T-cell (primary cell): Measurements from ENCODE around the gene FNDC4. TPM values are rescaled to one million over a fixed set of nuclear protein-coding genes. Genes with fewer than 3 reads are reported as not detected.

Experiments
- ATAC-seq, 4 experiments: fragments of 200-7000 bp in 3 of 4; fragments of 150-1000 bp in 1 of 4; cut with Tn5 transposase; replicated peaks in 1 of 4; 1 replicate in 3 of 4; 2 replicates in 1 of 4; pipeline ENCODE4 v1.10.0; 2021; ENCODE audit warnings: moderate library complexity in 3 of 4, mild to moderate bottlenecking in 2 of 4, moderate number of reproducible peaks in 1 of 4
- CTCF ChIA-PET, 2 donors: fragments of 300-600 bp; sonication (Branson Sonifier 250); formaldehyde crosslinking; loops; one replicate each; lab custom pipeline; 2022; ENCODE audit warnings: antibody characterized with exemption in 2 of 2; lab: Charles Lee
- POLR2A ChIA-PET, 2 donors: fragments of 300-600 bp; sonication (Branson Sonifier 250); formaldehyde crosslinking; loops; one replicate each; lab custom pipeline; 2022; ENCODE audit warnings: antibody characterized with exemption in 2 of 2; lab: Charles Lee
- DNase-seq, 35 experiments: peaks; one replicate each; pipeline versions ENCODE4 v3.0.0 to v3.0.0-alpha.2; 2013 to 2023
- H3K27ac ChIP-seq: one replicate; pipeline ENCODE4 v1.5.1; 2013; ENCODE audit warnings: low read length
- H3K27me3 ChIP-seq, 2 experiments: replicated peaks in 1 of 2; 1 replicate in 1 of 2; 2 replicates in 1 of 2; pipeline versions ENCODE4 v1.6.1 to v1.7.0; 2013; ENCODE audit warnings: low read length in 1 of 2, mixed read lengths in 1 of 2; ENCODE audit not compliant: control insufficient read depth in 2 of 2, insufficient read depth in 2 of 2; ENCODE audit errors: extremely low read depth in 1 of 2
- H3K36me3 ChIP-seq, 2 donors: 1 replicate in 1 of 2; 2 replicates in 1 of 2; pipeline versions ENCODE4 v1.6.1 to v1.7.0; 2013; ENCODE audit warnings: low read length in 1 of 2; ENCODE audit not compliant: control insufficient read depth in 2 of 2, insufficient read depth in 1 of 2; ENCODE audit errors: extremely low read depth in 1 of 2
- H3K4me1 ChIP-seq, 2 experiments: 1 replicate in 1 of 2; 2 replicates in 1 of 2; pipeline versions ENCODE4 v1.6.1 to v1.7.0; 2013; ENCODE audit warnings: low read length in 2 of 2, mixed read lengths in 1 of 2; ENCODE audit not compliant: insufficient read depth in 2 of 2, control insufficient read depth in 1 of 2; ENCODE audit errors: extremely low read depth in 1 of 2
- H3K4me3 ChIP-seq, 2 donors: 1 replicate in 1 of 2; 2 replicates in 1 of 2; pipeline versions ENCODE4 v1.5.1 to v1.7.0; 2013; ENCODE audit warnings: mild to moderate bottlenecking in 2 of 2, low read length in 1 of 2, moderate library complexity in 1 of 2; ENCODE audit not compliant: control insufficient read depth in 1 of 2; ENCODE audit errors: extremely low read depth in 1 of 2
- H3K9me3 ChIP-seq: 2 replicates; pipeline ENCODE4 v1.7.0; 2013
- H3K27ac Mint-ChIP-seq, 2 donors: one replicate each; pipeline ENCODE4 v1.8.0; 2020 to 2021; ENCODE audit warnings: mild to moderate bottlenecking in 2 of 2, mixed read lengths in 2 of 2
- H3K27me3 Mint-ChIP-seq, 2 donors: one replicate each; pipeline ENCODE4 v1.8.0; 2021 to 2022; ENCODE audit warnings: mixed read lengths in 2 of 2
- H3K36me3 Mint-ChIP-seq: one replicate; pipeline ENCODE4 v1.8.0; 2021; ENCODE audit warnings: mixed read lengths
- H3K4me1 Mint-ChIP-seq, 3 donors: one replicate each; pipeline ENCODE4 v1.8.0; 2020 to 2022; ENCODE audit warnings: mixed read lengths in 3 of 3, mild to moderate bottlenecking in 1 of 3
- H3K4me3 Mint-ChIP-seq, 3 donors: one replicate each; pipeline ENCODE4 v1.8.0; 2020 to 2022; ENCODE audit warnings: mild to moderate bottlenecking in 3 of 3, mixed read lengths in 3 of 3, moderate library complexity in 3 of 3
- H3K9me3 Mint-ChIP-seq, 3 donors: one replicate each; pipeline ENCODE4 v1.8.0; 2020 to 2022; ENCODE audit warnings: mixed read lengths in 3 of 3
- WGBS: methylation state at CpG from one replicate; pipeline ENCODE4 v1.1.5; 2013; ENCODE audit warnings: missing lambda C conversion rate; ENCODE audit not compliant: insufficient coverage; 5-methylcytosine and 5-hydroxymethylcytosine counted together
- total RNA-seq, 35 experiments: library from RNA in 6 of 35; stranded (reverse) in 6 of 35; fragments of 120-200 nt in 1 of 35; gene quantifications; one replicate each; pipeline versions ENCODE4 v1.2.1 to v1.2.4 and lab custom pipeline; 2013 to 2026

The FNDC4 gene
- total RNA-seq, 5 donors from 2014 or later (not counting 1 experiment from before 2014, with no cell fraction given), result 0.13 to 0.98 (median 0.50) TPM

DNA sequence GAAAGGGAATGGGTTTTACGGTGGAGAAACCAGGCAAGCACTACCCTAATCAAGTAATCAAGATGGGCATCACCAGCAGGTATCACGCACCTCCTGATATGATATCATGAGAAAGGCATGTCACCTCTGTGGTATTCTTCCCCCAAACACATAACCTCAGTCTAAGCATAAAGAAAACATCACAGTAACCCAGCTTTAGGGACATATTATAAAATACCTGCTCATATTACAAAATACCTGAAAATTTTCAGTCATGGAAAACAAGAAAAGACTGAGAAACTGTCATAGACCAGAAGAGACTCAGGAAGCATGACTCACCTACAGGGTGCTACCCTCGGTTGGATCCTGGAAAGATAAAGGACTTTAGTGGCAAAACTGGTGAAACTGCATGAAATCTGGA lies 32.2 kb upstream of the FNDC4 start:
- Histone ChIP-seq H3K36me3 (no peaks in the 10 kb centered on the region), H3K4me1 (no peaks in the 10 kb centered on the region), H3K27me3 (peaks cover 0 to 12% of the 10 kb centered on the region in 2 experiments), H3K9me3 (no peaks in the 10 kb centered on the region), H3K4me3 (no peak overlapping the region), H3K27ac (no peak overlapping the region)
- no peaks in the 10 kb centered on the region for H3K36me3 Mint-ChIP-seq
- ChIA-PET CTCF (no interaction called here), POLR2A (no interaction called here)
- no peak overlapping the region for H3K4me3 Mint-ChIP-seq
- DNase-seq (no peak), ATAC-seq (no peak)
- peaks cover 30 to 37% of the 10 kb centered on the region in 2 donors for H3K27me3 Mint-ChIP-seq
- H3K4me1 Mint-ChIP-seq, result no peaks in the 10 kb centered on the region
- H3K9me3 Mint-ChIP-seq, result no peaks in the 10 kb centered on the region
- H3K27ac Mint-ChIP-seq, result no peak overlapping the region
- WGBS, result 83% methylated on average over 1 of the region's 3 CpGs

GRCh38 chr2:27522400-27522945 lies 27.5 kb upstream of the FNDC4 start:
- no peak for DNase-seq
- 100% methylated on average over 1 of the region's 7 CpGs for WGBS
- H3K27ac ChIP-seq, result no peak overlapping the region
- peaks cover 0 to 26% of the 10 kb centered on the region in 2 experiments for H3K27me3 ChIP-seq
- Mint-ChIP-seq H3K9me3 (no peaks in the 10 kb centered on the region), H3K4me1 (no peaks in the 10 kb centered on the region), H3K27ac (no peak overlapping the region), H3K27me3 (peaks cover 20 to 39% of the 10 kb centered on the region in 2 donors), H3K36me3 (no peaks in the 10 kb centered on the region), H3K4me3 (no peak overlapping the region)
- H3K36me3 ChIP-seq, result no peaks in the 10 kb centered on the region
- H3K4me3 ChIP-seq, result no peak overlapping the region
- ChIA-PET POLR2A (no interaction called here), CTCF (no interaction called here)
- H3K4me1 ChIP-seq, result no peaks in the 10 kb centered on the region
- no peak for ATAC-seq
- no peaks in the 10 kb centered on the region for H3K9me3 ChIP-seq

DNA sequence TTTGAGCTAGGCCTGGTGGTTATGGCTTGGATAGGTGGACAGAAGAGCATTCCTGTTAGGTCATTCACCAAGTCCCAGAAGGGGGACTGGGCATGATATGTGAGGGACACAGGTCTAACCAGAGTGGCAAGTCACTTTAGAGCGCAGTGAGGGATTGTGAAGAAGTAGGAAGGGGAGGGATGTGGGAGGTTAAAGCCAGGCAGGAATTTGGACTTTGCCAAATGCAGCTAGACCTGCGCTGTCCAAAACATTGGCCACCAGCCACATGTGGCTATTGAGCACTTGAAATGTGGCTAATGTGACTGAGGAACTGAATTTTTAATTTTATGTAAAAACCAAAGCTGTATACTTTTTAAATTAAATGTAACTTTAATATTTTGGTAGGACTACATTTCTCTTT lies 25.3 kb upstream of the FNDC4 start:
- Mint-ChIP-seq H3K27me3 (peaks cover 12 to 37% of the 10 kb centered on the region in 2 donors), H3K9me3 (no peaks in the 10 kb centered on the region), H3K4me3 (no peak overlapping the region), H3K4me1 (no peaks in the 10 kb centered on the region), H3K27ac (no peak overlapping the region), H3K36me3 (no peaks in the 10 kb centered on the region)
- H3K27ac ChIP-seq, result no peak overlapping the region
- no peaks in the 10 kb centered on the region for H3K9me3 ChIP-seq
- ATAC-seq (no peak), DNase-seq (no peak)
- 92% methylated on average over 2 of the region's 2 CpGs for WGBS
- H3K27me3 ChIP-seq, result peaks cover 0 to 30% of the 10 kb centered on the region in 2 experiments
- H3K4me3 ChIP-seq, result no peak overlapping the region
- no peaks in the 10 kb centered on the region for H3K36me3 ChIP-seq
- no peaks in the 10 kb centered on the region for H3K4me1 ChIP-seq
- ChIA-PET CTCF (no interaction called here), POLR2A (no interaction called here)

GRCh38 chr2:27518782-27519113 lies 23.7 kb upstream of the FNDC4 start:
- Histone ChIP-seq H3K36me3 (no peaks in the 10 kb centered on the region), H3K4me1 (no peaks in the 10 kb centered on the region), H3K27ac (no peak overlapping the region), H3K9me3 (no peaks in the 10 kb centered on the region), H3K27me3 (peaks cover 0 to 30% of the 10 kb centered on the region in 2 experiments), H3K4me3 (no peak overlapping the region)
- H3K36me3 Mint-ChIP-seq, result no peaks in the 10 kb centered on the region
- H3K9me3 Mint-ChIP-seq, result no peaks in the 10 kb centered on the region
- WGBS, result no CpG with 5 or more reads among the region's 4 CpGs
- CTCF ChIA-PET, result interaction anchor here in 1 of 2 donors (1.1 kb wide), 1 partner anchor 56 kb away, joined by 6 read pairs; no protein-coding TSS in a partner anchor
- no peaks in the 10 kb centered on the region for H3K4me1 Mint-ChIP-seq
- H3K27me3 Mint-ChIP-seq, result peaks cover 7 to 28% of the 10 kb centered on the region in 2 donors
- POLR2A ChIA-PET, result no interaction called here
- H3K27ac Mint-ChIP-seq, result no peak overlapping the region
- ATAC-seq, result no peak
- DNase-seq, result no peak
- H3K4me3 Mint-ChIP-seq, result no peak overlapping the region

GRCh38 chr2:27518113-27518781 lies 23.2 kb upstream of the FNDC4 start:
- Mint-ChIP-seq H3K27ac (no peak overlapping the region), H3K4me3 (no peak overlapping the region), H3K4me1 (no peaks in the 10 kb centered on the region), H3K9me3 (no peaks in the 10 kb centered on the region), H3K36me3 (no peaks in the 10 kb centered on the region), H3K27me3 (peaks cover 7 to 24% of the 10 kb centered on the region in 2 donors)
- CTCF ChIA-PET, result interaction anchor here in 1 of 2 donors (1.1 kb wide), 1 partner anchor 55 kb away, joined by 6 read pairs; no protein-coding TSS in a partner anchor
- DNase-seq (no peak), ATAC-seq (no peak)
- WGBS, result 95% methylated on average over 2 of the region's 5 CpGs
- no peak overlapping the region for H3K4me3 ChIP-seq
- no peaks in the 10 kb centered on the region for H3K36me3 ChIP-seq
- H3K9me3 ChIP-seq, result no peaks in the 10 kb centered on the region
- H3K4me1 ChIP-seq, result no peaks in the 10 kb centered on the region
- POLR2A ChIA-PET, result interaction anchor here in 1 of 2 donors (0.7 kb wide), 1 partner anchor 275 kb away, joined by 3 read pairs; no protein-coding TSS in a partner anchor
- H3K27me3 ChIP-seq, result peaks cover 0 to 28% of the 10 kb centered on the region in 2 experiments
- H3K27ac ChIP-seq, result no peak overlapping the region

DNA sequence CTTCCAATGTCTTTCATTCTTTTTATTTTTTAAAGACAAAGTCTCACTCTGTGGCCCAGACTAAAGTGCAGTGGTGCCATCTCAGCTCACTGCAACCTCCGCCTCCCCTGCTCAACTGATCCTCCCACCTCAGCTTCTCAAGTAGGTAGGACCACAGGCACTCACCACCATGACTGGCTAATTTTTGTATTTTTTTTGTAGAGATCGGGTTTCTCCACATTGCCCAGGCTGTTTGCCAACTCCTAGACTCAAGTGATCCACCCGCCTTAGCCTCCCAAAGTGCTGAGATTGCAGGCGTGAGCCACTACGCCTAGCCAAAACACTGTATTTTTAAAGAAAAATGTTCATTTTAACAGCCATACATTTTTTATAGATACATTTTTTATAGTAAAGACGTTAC lies 14.3 kb upstream of the FNDC4 start:
- DNase-seq (no peak), ATAC-seq (no peak)
- peaks cover 0 to 18% of the 10 kb centered on the region in 2 experiments for H3K27me3 ChIP-seq
- no peak overlapping the region for H3K4me3 ChIP-seq
- H3K9me3 ChIP-seq, result no peaks in the 10 kb centered on the region
- ChIA-PET CTCF (no interaction called here), POLR2A (no interaction called here)
- H3K27ac ChIP-seq, result no peak overlapping the region
- Mint-ChIP-seq H3K27me3 (peaks cover 8 to 13% of the 10 kb centered on the region in 2 donors), H3K36me3 (no peaks in the 10 kb centered on the region), H3K27ac (no peak overlapping the region), H3K4me1 (no peaks in the 10 kb centered on the region), H3K4me3 (no peak overlapping the region), H3K9me3 (no peaks in the 10 kb centered on the region)
- no peaks in the 10 kb centered on the region for H3K4me1 ChIP-seq
- no peaks in the 10 kb centered on the region for H3K36me3 ChIP-seq
- no CpG with 5 or more reads among the region's 6 CpGs for WGBS
